ENCODE measurements around the gene AHCTF1.

AHCTF1 gene, protein sequence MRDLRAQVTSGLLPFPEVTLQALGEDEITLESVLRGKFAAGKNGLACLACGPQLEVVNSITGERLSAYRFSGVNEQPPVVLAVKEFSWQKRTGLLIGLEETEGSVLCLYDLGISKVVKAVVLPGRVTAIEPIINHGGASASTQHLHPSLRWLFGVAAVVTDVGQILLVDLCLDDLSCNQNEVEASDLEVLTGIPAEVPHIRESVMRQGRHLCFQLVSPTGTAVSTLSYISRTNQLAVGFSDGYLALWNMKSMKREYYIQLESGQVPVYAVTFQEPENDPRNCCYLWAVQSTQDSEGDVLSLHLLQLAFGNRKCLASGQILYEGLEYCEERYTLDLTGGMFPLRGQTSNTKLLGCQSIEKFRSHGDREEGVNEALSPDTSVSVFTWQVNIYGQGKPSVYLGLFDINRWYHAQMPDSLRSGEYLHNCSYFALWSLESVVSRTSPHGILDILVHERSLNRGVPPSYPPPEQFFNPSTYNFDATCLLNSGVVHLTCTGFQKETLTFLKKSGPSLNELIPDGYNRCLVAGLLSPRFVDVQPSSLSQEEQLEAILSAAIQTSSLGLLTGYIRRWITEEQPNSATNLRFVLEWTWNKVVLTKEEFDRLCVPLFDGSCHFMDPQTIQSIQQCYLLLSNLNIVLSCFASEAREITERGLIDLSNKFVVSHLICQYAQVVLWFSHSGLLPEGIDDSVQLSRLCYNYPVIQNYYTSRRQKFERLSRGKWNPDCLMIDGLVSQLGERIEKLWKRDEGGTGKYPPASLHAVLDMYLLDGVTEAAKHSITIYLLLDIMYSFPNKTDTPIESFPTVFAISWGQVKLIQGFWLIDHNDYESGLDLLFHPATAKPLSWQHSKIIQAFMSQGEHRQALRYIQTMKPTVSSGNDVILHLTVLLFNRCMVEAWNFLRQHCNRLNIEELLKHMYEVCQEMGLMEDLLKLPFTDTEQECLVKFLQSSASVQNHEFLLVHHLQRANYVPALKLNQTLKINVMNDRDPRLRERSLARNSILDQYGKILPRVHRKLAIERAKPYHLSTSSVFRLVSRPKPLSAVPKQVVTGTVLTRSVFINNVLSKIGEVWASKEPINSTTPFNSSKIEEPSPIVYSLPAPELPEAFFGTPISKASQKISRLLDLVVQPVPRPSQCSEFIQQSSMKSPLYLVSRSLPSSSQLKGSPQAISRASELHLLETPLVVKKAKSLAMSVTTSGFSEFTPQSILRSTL (N-terminal part only)

DNA sequence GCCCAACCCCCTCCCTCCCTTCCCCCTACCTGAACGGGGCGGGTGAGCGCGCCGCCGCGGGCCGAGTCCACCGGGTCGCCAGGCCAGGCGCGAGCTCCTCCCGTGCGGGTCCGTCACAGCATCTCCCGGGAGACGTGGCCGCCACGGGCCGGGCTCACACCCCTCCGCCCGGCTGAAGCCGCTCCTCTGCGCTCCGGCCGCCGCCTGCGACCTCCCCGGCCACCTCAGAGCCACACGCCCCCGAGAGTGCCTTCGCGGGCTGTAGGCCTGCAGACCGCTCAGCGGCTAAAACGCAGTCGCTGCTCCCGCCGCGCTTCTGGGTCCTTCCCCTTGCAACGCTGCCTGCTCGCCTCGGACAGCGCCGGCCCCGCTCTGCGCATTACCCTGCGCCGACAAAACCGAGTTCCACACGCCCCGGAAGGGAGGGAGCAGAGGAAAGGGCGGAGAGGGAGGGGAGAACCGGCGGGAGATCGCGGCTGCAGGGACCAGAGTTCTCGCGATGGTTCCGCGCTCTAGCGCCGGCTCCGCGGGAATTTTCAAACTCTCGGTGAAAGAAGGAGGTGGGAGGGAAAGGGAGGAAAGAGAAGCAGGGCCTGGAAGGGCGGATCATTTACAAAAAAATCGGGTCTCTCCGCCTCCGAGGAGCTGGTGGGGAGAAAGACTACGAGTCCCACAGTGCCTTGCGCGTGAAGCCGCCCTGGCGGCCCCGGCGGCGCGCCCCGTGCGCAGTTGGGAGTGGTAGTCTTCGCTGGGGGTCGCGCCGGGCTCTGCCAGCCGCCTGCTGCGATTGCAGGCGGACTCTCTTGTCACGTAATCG lies at the start of gene AHCTF1:
TSS of gene AHCTF1 (minus strand) at position 400 of the 817 bp plus-strand sequence. CDS start 13,578 bp downstream, outside the sequence.
- peak; percentile 99 for DNase-seq

DNA sequence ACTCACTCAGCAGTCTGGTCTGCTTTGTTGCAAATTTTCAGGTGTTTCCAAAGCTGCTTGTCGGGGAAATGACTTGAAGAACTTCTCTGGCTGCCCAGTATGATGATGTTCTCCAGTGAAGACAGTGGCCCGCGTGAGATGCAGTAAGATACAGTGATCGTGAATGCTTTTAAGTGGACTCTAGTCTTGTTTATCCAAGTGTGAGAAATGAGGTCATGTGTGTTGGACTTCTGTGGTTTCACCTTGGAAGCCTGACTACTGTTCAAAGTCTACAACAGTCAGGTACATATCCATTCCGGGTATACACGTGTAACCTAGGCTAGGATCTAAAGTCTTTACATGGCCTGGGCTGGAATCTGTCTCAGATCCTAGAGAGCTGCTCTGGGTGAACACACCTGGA lies 47.0 kb upstream of the AHCTF1 start:
- no peak for DNase-seq

DNA sequence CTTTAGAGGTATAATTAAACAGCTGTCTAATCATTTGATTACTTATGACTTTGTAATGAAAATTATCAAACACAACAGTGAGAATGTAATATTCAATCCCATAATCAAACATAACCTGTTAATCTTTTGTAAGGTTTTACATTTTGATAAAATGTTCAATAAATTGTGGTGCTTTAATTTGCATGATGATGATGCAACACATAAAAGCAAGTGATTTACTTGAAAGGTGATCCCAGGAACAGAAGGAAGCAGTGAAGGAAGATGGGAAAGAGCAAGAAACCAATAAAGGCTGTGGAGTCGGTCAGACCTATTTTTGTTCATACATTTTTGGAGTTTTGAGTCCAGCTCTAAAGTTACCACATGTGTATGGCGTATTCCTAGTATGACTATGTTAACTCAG lies 46.5 kb upstream of the AHCTF1 start:
- no peak for DNase-seq

DNA sequence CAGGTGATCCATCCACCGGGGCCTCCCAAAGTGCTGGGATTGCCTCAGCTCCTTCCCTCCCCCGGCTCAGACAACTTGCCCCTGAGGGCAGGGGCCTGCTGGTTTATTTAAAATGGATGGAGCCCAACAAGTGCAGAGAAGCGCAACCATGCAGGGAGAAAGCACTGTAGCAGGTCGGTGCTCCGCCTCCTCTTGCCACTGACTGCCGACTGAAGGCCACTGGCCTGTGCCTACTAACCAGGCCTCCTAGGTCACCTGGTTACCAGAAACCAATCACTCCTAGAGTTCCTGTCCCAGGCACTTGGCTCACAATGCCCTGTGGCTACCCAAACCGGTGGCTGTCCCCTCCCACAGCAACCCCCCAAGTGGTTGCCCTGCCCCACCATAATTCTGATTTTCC lies 40.2 kb upstream of the AHCTF1 start:
- DNase-seq, result no peak

DNA sequence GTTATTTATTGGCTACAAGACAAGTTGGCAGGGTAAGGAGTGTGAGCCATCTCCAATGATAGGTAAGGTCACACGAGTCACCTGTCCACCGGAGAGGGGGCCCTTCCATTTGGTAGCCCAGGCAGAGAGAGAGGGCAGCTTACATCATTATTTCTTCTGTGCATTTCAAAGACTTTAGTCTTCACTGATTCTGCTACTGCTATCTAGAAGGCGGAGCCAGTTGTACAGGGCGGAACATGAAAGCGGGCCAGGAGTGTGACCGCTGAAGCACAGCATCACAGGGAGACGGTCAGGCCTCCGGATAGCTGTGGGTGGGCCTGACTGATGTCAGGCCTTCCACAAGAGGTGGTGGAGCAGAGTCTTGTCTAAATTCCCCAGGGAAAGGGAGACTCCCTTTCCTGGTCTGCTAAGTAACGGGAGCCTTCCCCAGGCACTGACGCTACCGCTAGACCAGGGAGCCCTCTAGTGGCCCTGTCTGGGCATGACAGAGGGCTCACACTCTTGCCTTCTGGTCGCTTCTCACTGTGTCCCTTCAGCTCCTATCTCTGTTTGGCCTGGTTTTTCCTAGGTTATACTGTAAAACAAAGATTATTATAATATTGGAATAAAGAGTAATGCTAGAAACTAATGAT lies 39.5 kb upstream of the AHCTF1 start:
- DNase-seq, result no peak

DNA sequence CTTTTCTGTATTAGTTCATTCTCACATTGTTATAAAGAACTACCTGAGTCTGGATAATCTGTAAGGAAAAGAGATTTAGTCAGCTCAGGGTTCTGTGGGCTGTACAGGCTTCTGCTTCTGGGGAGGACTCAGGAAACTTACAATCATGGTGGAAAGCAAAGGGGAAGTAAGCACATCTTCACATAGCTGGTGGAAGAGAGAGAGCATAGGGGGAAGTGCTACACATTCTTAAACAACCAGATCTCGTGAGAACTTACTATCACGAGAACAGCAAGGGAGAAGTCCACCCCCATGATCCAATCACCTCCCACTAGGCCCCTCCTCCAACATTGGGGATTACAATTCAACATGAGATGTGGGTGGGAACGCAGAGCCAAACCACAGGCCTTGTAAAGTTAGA lies 37.9 kb upstream of the AHCTF1 start:
- DNase-seq, result no peak

DNA sequence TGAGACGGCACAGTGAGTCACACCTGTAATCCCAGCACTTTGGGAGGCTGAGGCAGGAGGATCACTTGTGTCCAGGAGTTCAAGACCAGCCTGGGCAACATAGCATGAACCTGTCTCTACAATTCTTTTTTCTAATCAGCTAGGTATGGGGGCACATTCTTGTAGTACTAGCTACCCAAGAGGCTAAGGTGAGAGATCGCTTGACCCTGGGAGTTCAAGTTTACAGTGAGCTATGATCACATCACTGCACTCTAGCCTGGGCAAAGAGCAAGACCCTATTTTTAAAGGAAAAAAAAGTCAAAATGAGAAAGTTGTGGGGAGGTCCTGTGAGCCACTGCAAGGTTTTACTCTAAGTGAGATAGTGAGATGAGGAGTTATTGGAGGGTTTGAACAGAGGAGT lies 34.8 kb upstream of the AHCTF1 start:
- no peak for DNase-seq

DNA sequence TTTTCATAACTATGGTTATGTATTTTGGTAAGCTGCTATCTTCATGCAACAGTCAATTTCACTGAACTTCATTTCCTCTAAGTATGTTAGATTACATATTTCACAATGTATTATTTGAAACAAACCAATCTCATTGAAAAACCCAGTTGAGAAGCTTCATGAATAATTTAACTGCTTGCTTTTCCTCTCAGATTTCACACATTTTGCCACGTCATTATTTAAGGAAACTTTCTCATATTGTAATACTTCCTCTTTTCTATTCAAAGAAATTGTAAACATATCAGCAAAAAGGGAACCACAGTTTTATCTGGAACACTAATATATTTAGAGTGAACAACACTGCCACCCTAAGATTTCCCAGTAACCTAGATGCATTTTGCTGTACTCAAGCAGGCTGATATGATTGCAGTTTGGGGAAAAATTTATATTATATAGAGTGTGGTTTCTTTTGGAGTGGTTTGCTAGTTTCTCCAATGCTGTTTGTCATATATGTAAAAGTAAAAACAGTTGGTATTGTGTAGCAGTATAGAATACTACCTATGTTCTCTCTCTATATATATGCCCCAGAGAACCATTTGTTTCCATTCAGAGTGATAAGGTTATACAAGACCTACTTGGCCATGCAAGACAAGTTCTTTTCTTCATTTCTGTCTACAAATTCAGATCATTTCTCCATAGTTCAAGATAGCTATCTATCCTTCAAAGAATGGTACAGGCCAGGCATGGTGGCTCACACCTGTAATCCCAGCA lies 28.4 kb upstream of the AHCTF1 start:
- no peak for DNase-seq

DNA sequence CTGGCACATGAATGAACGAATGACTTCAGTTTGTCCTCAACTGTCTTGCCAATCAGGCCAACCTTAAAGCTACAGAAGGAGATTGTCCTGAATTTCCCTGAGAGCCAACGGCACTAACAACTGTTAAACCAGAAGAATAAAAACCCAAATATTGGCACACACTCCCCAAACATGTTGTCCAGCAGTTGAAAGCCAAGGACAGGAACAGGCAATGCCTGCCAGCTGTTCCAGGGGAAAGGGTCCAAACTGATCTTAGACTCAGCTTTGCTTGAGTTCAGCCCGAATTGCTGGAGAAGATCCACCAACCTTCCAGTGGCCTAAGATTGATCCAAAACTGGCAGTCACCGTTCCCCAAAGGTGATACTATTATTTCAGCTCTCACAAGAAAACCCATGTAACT lies 22.4 kb upstream of the AHCTF1 start:
- no peak for DNase-seq

DNA sequence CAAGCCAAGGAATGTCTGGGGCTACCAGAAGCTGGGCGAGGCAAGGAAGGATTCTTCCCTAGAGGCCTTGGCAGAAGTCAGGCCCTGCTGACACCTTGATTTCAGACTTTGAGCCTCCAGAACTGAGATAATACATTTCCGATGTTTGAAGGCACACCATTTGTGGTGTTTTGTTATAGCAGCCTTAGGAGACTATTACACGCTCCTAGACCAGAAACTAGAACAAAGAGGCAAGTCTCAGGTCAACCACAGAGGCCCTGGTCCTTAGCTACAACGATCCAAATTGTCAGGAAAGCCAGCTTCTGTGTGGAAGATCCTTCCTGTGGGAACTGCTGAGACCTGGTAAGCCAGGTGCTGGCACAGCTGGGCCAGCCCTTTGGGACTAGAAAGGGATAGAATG lies 19.7 kb upstream of the AHCTF1 start:
- no peak for DNase-seq

DNA sequence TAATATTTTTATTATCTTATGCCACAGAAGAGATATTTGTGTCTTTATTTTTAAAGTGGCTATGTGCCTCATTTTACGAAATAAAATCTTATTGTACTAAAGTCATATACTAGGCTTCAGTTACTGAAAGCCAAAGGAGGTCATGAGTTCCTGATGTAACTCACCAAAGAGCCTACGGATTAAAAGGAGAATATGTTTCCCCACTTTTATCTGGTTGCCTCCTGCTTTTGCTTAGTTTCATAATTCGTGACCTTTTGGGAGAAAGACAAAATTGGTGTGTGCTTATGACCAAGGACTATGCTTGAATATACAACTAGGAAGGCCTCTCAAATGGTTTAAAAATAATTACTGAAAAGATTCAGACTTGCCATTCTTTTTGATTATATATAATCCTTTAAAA lies 18.2 kb upstream of the AHCTF1 start:
- no peak for DNase-seq

DNA sequence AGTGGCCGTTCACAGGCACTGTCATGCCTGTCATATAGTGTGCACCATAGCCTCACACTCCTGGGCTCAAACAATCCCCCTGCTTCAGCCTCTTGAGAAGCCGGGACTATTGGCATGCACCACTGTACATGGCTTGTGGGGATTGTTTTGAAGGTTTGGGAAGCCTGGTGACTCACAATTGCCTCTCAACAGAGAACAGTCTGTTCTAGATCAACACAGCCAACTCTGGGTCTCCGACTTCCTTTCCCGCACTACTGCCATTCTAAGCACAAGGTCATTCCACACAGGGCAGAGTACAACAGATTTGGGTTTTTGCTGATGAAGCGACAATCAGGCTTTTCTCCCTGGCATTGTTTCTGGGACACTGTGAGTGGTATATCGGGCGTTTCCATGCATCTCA lies 15.5 kb upstream of the AHCTF1 start:
- no peak for DNase-seq

DNA sequence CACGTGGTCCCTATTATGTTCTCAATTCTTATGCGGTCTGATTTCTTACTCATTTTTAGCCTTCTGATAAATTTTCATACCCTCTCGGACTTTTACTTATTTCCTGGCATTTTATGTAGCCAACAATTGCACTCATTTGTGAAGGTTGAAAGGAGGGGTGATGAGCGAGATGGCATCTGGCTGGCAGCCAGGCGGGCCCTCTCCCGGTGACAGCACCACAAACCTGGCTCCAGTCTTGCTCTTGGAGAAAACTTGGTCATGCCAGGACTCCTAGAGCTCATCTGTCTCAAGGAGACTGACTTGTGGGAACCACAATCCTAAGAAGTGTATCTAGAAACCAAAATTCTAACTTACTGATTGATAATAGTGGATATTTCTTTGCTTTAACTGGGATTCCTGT lies 14.6 kb upstream of the AHCTF1 start:
- DNase-seq, result no peak

DNA sequence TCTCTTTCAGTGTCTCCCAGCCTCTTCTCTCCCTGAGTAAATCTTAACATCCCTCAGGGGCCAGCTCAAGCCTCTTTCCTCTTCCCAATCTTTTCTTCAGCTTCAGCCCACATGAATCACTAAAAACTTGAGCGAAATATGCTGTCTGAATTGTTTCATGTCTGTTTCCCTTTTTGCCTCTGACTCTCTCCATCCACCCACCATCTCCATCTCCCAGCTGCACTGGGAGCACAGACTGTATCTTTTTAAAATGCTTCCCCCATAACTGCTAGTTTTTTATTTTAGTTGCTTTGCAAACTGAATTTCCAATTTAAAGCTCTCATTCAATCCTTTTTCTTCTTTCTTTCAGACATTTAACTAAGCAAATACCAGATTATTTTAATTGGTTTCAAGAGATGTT lies 3.0 kb upstream of the AHCTF1 start:
- DNase-seq, result no peak

DNA sequence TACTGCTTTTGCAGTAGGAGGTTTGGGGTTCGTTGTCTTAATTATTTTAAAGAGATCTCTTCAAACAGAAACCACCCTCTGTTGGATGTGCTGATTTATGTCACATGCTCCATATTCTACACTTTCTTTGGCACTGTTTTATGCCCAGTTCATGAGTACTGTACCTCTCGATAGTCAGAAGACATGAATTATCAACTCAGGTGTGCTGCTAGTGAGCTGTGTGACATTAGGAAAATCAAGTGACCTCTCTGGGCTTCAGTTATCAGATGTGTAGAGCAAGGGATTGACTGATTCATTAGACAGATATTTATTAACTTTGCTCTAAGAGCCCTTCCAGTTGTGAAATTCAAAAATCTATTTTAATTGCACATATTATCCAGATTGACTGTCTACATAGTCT lies 2.1 kb upstream of the AHCTF1 start:
- no peak for DNase-seq

DNA sequence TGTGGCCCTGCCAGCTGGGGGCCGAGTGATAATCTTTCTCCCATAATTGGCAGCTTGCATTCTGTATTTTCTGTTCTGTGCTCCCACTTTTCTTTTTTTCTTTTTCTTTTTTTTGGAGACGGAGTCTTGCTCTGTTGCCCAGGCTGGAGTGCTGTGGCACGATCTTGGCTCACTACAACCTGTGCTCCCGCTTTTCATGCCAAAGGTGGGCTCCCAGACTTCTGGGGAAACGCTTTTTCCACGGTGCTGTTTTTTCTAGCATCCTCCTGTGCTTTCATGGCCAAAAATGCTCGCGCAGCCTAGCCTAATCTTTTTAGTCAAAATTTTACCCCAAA lies 585 bp upstream of the AHCTF1 start:
- DNase-seq, result no peak

DNA sequence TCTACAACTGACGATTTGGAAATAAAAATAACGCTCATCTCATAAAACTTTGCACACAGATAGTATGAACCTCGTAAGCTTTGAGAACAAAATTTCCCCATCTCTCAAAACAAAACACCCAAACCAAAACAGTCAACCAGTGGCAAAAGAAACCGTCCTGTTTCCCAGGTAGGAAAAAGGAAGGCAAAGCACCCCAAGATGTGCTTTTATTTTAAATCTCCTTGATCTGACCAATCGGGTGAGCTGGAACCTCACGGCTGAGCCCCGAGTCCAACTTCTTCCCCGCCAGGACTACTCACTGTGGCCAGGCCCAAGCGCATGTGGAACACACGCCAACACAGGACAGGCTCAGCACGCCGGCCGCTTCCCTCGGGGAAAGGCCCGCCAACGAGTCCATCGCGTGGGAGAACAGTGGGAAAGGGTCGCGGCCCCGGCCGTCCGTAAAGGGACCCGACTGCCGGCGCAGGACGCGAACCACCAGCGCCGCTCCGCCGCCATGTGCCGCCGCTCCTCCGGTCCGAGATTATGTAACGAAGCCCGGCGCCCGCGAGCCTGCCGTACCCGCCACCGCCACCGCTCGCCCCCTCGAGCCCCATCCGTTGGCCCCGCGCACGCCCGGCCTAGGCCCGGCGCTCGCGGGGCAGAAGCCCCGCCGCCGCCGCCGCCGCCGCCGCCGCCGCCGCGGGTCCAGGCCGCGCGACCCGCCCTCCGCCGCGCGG lies 759 bp downstream of the AHCTF1 start:
- peak; percentile 67 for DNase-seq

DNA sequence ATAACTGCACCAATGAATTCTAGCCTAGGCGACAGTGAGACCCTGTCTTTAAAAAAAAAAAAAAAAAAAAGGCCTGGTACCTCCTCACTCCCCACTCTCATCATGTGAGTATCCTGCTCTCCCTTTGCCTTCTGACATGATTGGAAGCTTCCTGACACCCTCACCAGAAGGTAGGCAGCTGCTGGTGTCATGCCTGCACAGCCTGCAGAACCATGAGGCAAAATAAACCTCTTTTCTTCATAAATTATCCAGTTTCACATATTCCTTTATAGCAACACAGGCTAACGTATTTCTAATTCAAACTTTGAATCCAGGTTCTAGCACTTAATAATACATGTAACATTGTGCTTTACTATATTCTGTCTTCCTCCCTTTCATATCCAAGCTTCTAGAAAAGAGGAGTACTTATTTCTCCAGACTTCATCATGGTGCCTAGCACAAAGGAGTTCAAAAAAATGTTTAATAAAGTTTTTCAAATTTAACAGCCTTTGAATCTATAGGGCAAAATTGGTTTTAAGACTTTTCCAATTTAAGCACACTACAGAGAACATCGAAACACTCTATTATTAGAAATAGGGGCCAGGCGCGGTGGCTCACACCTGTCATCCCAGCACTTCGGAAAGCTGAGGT lies 5.6 kb downstream of the AHCTF1 start:
- DNase-seq, result no peak

DNA sequence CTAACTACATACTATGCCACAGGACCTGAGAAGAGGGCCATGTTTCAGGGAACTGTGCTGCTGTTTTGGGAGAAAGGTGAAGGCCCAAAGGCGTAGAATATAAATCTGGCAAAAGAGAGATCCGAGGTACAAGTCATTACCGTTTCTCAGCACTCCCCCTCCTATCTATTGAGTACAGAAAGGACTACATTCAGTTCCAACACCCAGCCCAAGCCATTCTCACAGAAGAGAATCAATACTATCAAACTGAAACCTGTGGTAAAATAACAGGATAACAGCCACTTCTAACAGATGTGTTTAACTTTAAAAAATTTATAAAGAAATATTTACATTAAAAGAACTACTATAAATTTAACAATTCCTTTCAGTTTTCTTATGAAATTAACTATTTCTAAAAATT lies 7.8 kb downstream of the AHCTF1 start:
- DNase-seq, result no peak

DNA sequence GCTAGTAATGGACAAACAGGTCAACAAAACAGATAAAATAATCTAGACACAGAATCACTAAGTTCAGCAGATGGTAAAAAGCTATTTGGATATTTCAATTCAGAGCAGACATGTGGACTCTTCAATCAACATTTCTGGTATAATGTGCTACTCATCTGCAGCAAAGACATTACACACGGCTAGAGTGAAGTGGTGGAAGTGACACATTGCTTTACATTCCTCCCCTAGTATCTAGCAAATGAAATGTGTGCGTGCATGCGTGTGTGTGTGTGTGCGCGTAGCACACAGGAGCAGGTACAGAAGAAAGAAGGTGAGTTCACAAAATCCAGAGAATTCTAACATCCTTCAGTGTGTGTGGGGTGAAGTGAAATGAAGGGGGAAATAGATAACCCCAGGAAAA lies 8.3 kb downstream of the AHCTF1 start:
- DNase-seq, result no peak
